Calu3 (cell line): Measurements from ENCODE around the gene CUBN. TPM values are rescaled to one million over a fixed set of nuclear protein-coding genes. Genes with fewer than 3 reads are reported as not detected.

Source experiments
- BruUV-seq: library from RNA; stranded (reverse); fragments of 400-500 nt; replicated peaks from 2 replicates; lab custom pipeline; 2021; lab: Mats Ljungman, UMichigan
- CTCF ChIA-PET: fragments of 300-600 bp; sonication (Branson Sonifier 250); formaldehyde crosslinking; loops from one replicate; lab custom pipeline; 2022; ENCODE audit warnings: antibody characterized with exemption; lab: Charles Lee
- DNase-seq: peaks from one replicate; pipeline ENCODE4 v3.0.0; 2022
- H3K27ac Mint-ChIP-seq: one replicate; pipeline ENCODE4 v1.8.0; 2022; ENCODE audit warnings: mixed read lengths; ENCODE audit not compliant: unreplicated experiment
- H3K27me3 Mint-ChIP-seq: one replicate; pipeline ENCODE4 v1.8.0; 2022; ENCODE audit warnings: mixed read lengths; ENCODE audit not compliant: unreplicated experiment
- H3K36me3 Mint-ChIP-seq: one replicate; pipeline ENCODE4 v1.8.0; 2022; ENCODE audit warnings: mild to moderate bottlenecking, moderate library complexity, mixed read lengths; ENCODE audit not compliant: insufficient read depth, unreplicated experiment
- H3K4me1 Mint-ChIP-seq: one replicate; pipeline ENCODE4 v1.8.0; 2022; ENCODE audit warnings: mild to moderate bottlenecking, low read depth, mixed read lengths; ENCODE audit not compliant: unreplicated experiment
- H3K4me3 Mint-ChIP-seq: one replicate; pipeline ENCODE4 v1.8.0; 2022; ENCODE audit warnings: mild to moderate bottlenecking, low read depth, moderate library complexity, mixed read lengths; ENCODE audit not compliant: unreplicated experiment
- H3K9me3 Mint-ChIP-seq: one replicate; pipeline ENCODE4 v1.8.0; 2022; ENCODE audit warnings: low read depth, mixed read lengths; ENCODE audit not compliant: unreplicated experiment
- intact Hi-C: fragments of 100-400 bp; cut with micrococcal nuclease; formaldehyde crosslinking; loops from one replicate; pipeline ENCODE4 v1.10.0; 2022; ENCODE audit not compliant: unreplicated experiment
- total RNA-seq: library from RNA; stranded (reverse); gene quantifications from 2 replicates; pipeline ENCODE4 v1.2.3, GENCODE V29; 2022
- TF ChIP-seq, protein P1 (sequence below): fragments of 200-600 bp; IDR thresholded peaks from one replicate; pipeline ENCODE4 v1.8.0; 2022; ENCODE audit warnings: antibody characterized with exemption; ENCODE audit not compliant: unreplicated experiment

Gene CUBN
- total RNA-seq, 1 experiment from 2014 or later: 0.92 TPM

DNA sequence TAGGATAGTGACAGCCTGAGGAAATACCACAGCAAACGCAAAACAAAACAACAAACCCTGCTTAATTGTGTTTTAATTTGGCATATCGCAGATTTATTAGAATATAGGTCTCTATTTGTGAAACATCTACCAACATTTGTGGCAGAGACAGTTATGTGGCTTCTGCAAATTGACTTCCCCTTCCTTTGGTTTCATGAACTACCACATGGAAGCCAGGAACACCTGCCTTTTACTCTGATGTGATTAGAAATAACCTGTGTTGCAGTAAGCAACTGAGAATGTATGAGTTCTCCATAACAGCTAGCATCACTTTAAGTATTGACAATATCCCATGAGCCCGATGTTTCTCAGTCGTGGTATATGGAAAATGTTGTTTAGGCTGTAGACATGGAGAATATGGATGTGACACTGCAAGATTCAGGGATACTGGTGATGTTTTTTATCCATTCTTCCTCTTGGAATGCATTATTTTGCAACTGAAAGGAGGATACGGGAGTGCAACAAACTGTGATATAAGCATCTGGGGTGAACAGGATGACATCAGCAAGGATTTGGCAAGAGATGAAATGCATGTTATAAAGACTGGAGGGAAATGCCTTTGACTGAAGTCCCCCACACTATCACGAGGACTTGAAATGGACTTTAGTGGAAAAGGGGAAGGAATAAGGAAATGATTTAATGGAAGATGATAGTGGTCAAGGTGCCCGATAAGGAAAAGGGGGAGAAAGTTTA lies 95.9 kb downstream of the CUBN start:
- peaks cover 8% of the 10 kb centered on the region for H3K4me1 Mint-ChIP-seq
- H3K4me3 Mint-ChIP-seq: no peak overlapping the region
- no peaks in the 10 kb centered on the region for H3K27me3 Mint-ChIP-seq
- DNase-seq: no peak
- intact Hi-C loops: no loop called here
- CTCF ChIA-PET: no interaction called here
- BruUV-seq: no TSS peak
- H3K9me3 Mint-ChIP-seq: no peaks in the 10 kb centered on the region
- no peak overlapping the region for H3K27ac Mint-ChIP-seq
- TF ChIP-seq, protein P1, sequence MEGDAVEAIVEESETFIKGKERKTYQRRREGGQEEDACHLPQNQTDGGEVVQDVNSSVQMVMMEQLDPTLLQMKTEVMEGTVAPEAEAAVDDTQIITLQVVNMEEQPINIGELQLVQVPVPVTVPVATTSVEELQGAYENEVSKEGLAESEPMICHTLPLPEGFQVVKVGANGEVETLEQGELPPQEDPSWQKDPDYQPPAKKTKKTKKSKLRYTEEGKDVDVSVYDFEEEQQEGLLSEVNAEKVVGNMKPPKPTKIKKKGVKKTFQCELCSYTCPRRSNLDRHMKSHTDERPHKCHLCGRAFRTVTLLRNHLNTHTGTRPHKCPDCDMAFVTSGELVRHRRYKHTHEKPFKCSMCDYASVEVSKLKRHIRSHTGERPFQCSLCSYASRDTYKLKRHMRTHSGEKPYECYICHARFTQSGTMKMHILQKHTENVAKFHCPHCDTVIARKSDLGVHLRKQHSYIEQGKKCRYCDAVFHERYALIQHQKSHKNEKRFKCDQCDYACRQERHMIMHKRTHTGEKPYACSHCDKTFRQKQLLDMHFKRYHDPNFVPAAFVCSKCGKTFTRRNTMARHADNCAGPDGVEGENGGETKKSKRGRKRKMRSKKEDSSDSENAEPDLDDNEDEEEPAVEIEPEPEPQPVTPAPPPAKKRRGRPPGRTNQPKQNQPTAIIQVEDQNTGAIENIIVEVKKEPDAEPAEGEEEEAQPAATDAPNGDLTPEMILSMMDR: no peak
- no peaks in the 10 kb centered on the region for H3K36me3 Mint-ChIP-seq

DNA sequence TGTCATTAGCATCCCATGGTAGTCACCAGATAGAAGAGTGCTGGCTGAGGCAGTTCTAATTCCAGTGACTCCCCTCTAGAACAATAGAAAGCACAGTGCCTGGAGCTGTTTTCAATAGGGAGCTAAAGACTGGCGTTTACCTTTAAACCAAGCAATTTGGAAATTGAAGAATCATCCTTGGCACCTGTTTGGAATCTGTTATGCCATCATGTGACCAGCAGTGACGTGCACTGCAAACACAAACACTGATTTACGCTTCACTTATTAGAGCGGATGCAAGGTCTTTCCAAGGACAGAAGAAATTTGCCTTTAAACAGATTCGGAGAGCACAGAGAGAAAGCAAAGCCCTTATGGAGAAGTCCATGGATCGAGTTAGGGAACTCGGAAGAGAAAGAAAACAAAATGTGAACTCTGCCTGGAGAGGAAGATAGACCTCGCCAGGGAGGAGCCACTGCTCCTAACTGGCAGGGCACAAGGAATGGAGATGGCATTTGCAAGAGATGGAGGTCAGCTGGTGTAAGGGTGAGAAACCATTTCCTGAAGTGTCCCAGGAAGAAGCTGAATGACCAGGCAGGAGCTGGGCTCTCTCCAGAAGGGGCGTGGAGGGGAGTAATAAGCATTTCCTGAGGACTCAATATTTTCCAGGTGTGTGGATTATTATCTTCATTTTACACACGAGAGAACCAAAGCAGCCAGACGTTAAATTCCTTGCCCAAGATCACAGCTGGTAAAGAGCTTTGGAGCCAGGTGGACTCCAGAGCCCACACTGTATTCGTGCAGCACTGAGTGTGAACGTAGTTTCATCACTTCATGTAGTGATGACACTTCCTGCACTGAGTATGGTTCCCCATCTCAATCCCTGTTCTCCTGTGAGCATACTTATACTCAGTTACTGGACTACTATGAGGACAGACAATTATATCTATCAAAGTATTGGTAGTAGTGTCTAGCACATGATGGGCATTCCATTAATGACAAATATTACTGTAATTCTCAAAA lies 97.7 kb downstream of the CUBN start:
- TF ChIP-seq, protein P1: no peak
- DNase-seq: no peak
- BruUV-seq: no TSS peak
- intact Hi-C loops: no loop called here
- Mint-ChIP-seq H3K36me3 (no peaks in the 10 kb centered on the region), H3K4me3 (no peak overlapping the region), H3K27me3 (no peaks in the 10 kb centered on the region), H3K27ac (no peak overlapping the region), H3K9me3 (no peaks in the 10 kb centered on the region), H3K4me1 (peaks cover 8% of the 10 kb centered on the region)
- CTCF ChIA-PET: no interaction called here

DNA sequence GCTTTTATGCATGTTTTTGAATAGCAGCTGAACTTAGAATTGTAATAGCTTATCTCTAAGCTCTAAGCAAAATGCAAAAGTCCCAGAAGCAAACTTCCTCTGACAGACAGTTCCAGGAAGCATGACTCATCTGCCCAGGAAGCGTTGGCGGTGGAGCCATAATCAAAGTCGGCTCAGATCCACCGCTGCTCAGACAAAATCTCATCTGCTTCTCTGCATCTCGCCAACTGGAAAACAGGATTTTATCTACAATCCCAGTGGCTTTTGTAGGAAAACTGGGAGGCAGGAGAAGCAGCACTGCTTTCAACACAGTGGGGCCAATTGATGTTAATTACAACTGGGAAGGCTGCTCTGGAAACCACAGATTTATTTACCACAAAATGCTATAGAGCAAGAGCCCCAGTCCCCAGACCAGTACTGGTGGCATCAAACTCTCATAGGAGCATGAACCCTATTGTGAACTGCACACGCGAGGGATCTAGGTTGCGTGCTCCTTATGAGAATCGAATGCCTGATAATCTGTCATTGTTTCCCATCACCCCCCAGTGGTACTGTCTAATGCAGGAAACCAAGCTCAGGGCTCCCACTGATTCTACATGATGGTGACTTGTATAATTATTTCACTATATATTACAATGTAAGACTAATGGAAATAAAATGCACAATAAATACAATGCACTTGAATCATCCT lies 99.9 kb downstream of the CUBN start:
- CTCF ChIA-PET: no interaction called here
- DNase-seq: peak; percentile 16
- intact Hi-C loops: no loop called here
- H3K4me3 Mint-ChIP-seq: no peak overlapping the region
- peaks cover 8% of the 10 kb centered on the region for H3K4me1 Mint-ChIP-seq
- H3K27ac Mint-ChIP-seq: no peak overlapping the region
- TF ChIP-seq, protein P1: no peak
- H3K27me3 Mint-ChIP-seq: no peaks in the 10 kb centered on the region
- no peaks in the 10 kb centered on the region for H3K9me3 Mint-ChIP-seq
- no peaks in the 10 kb centered on the region for H3K36me3 Mint-ChIP-seq
- BruUV-seq: no TSS peak

DNA sequence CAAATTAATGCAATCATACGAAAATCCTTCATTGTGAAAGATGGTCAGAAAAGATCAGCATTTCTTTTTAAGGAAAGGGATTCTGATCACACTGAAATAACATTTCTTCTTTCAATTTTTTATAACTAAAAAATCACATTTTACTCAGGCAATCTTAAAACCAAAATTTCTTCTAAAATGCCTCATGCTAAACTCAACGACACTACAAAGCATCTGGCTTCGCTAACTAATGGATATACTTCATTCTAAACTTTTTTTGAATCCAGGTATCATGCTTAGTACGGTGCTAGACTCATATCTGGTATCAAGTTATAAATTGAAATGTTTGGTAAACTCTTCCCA lies 100.4 kb downstream of the CUBN start:
- intact Hi-C loops: no loop called here
- Mint-ChIP-seq H3K27me3 (no peaks in the 10 kb centered on the region), H3K9me3 (no peaks in the 10 kb centered on the region), H3K27ac (no peak overlapping the region), H3K4me3 (no peak overlapping the region), H3K4me1 (peaks cover 8% of the 10 kb centered on the region), H3K36me3 (no peaks in the 10 kb centered on the region)
- CTCF ChIA-PET: no interaction called here
- BruUV-seq: no TSS peak
- DNase-seq: no peak
- TF ChIP-seq, protein P1: no peak
